Posterior vena cava (tissue), 2 donors: ENCODE results near the gene CCDC85A. TPM values are rescaled to one million over a fixed set of nuclear protein-coding genes. Genes with fewer than 3 reads are reported as not detected.

Source experiments
- DNase-seq: peaks from one replicate; pipeline ENCODE4 v3.0.0-alpha.2; 2020; ENCODE audit warnings: low spot score
- intact Hi-C, 2 donors: fragments of 100-400 bp; cut with DNase I; formaldehyde crosslinking; loops; one replicate each; pipeline versions ENCODE4 v1.14.1 to v1.14.2; 2022 to 2023
- total RNA-seq, 2 donors: library from RNA; stranded (reverse); fragmentation: NEBNext Ultra II Directional; extraction: Animal tissue kit (Norgen Biotek cat#: 25700); gene quantifications; one replicate each; pipeline ENCODE4 v1.2.1, GENCODE V29; 2021
- donor health status: DM: yes; HTN: yes; CAD: no.
- donor health status: DM: yes; HTN: yes; CAD: no.

CCDC85A gene
- total RNA-seq, 2 donors from 2014 or later, result 2.8 to 3.1 TPM

DNA sequence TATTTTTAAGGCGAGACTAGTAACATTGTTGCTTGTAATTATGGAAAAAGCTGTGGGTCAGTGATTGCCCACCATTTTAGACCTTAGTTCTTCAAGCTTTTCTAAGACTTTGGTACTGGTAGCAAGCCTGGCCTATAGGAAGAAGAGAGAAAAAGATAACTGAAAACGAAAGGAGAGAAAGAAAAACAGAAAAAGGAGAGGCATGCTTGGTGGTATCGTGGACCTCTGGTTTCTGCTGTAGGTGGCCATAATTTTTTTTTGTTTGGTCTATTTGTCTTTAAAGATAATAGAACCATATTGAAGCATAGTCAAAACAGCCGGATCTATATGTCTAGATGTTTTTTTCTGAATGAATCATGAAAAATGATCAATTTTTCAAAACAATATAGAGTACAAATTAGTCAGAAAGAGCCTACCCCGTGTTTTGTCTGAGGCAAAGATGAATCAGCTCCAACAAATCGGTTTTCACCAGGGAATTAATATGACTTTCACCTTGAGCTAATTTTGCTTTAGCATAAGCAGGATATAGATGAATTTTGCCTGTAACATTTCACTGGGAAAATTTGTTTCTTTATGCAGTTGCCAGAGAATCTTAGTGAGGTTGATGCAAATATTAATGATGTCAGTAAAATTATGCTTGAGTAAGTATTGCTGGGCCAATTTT lies 45.7 kb downstream of the CCDC85A start:
- DNase-seq, result no peak
- intact Hi-C loops, result no loop called here

DNA sequence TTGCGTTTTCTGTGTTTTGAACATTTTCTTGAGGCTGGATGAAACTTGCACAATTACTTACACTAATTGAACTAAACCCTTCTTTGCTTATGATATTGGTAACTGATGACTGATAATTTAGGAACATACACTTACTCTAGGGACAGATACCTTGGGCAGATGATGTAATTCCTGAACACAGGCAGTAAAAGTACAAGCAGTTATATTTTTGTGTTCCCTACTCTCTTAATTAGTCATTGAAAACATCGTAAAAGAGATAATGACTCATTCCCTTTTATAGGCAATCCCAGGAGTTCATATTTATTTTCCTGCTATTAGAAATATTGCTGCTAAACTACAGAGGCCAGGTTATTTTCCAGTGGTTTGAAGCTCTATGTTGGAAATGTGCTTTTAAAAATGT lies 46.4 kb downstream of the CCDC85A start:
- intact Hi-C loops, result no loop called here
- no peak for DNase-seq

DNA sequence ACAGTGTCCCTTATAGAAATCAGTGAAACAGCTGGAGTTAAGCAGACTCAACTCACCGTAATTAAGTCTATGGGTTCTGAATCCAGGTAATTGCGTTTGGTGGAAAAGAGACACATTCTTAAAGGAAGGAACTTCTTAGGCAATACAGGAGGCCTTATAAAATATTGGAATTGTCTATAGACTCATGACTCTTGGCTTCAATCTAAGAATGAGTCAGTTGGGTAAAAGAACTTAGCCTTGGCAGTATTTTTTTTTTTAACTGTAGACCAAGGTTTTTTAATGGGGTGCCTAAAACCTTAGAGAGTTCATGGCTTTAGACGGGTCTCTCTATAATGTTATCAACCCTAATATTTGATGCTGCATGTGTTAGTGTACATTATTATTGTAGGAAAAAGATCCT lies 47.6 kb downstream of the CCDC85A start:
- intact Hi-C loops, result no loop called here
- DNase-seq, result no peak

DNA sequence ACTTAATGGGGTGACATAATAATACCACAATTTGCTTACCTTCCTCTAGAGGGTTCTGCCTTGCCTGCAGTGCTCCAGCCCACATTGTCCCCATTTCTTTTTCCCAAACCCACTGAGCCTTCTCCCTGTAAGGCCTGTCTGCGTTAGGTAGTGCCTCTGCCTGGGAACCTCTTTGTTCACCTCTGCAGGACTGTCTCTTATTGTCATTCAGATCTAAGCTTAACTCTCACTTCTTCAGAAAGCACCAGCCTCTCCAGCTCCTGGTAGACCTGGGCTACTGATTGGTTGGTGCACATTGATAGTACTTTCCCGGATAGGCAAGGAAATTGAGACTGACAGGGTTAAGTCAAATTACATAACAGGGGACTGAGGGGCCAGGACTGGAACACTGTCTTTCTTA lies 49.1 kb downstream of the CCDC85A start:
- intact Hi-C loops, result no loop called here
- no peak for DNase-seq

DNA sequence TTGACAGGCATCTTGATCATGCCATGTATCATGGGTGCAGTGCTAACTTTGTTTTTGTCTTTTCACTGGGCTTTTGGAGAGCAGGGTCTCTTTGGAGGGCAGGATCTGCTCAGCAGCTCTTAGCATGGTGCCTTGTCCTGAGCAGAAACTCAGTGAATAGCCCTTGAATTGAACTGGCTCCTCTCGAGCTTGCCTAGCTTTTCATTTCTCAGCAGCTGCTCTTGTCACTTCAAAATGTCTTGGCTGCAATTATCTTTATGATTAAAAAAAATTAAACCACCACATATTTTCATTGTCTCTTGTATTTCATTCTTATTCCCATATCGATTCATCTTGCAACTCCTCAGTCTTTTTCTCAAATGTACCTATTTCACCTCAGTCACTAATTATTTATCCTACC lies 50.5 kb downstream of the CCDC85A start:
- DNase-seq, result no peak
- intact Hi-C loops, result no loop called here

DNA sequence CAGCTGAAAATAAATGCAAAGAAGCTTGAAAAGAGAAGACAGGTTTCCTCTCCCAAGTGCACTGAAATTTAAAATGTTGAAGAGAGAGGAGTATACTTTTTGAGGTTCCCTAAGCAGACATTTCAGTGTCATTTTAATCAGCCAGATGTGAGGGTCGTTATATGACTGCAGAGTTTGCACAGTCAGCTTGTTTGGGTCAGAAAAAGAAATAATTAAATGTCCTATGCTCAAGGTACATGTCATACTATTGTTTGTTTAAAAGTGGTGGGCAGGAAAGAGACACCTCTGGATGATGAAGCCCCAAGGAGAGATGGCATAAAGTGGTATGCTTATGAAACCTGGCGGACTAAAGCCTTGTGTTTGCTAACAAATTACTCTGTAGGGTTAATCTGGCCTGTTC lies 55.2 kb downstream of the CCDC85A start:
- no peak for DNase-seq
- intact Hi-C loops, result no loop called here

DNA sequence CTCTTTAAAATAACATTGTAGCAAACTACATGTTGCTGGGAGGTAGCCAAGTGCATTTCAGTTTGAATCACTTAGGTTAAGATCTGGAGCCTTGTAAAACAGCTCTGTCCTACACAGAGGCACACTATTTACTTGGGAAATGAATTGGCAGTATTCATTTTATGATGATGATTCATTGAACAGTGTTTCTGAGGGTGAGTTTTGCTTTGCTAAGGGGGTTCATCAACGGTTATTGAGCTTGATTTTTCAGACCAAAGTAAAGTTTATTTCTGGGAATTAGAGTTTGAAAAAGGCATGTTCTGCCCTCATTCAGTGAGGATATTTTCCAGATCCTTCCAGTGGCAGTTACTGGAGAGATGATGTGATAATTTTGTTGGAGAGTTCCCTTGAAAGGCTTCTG lies 55.6 kb downstream of the CCDC85A start:
- no peak for DNase-seq
- intact Hi-C loops, result no loop called here

DNA sequence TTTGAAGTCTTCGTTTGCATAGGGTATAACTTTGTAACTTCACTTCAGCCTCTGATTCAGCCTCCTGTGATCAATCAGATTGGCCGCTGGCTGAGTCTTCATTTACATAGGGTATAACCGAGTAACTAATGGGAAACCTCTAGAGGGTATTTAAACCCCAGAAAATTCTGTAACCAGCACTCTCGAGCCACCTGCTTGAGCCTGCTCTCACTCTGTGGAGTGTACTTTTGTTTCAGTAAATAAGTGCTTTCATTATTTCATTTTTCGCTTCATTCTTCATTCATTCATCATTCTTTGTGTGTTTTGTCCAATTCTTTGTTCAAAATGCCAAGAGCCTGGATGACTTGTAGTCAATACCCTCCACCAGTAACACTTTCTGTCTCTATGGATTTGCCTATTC lies 56.4 kb downstream of the CCDC85A start:
- intact Hi-C loops, result no loop called here
- no peak for DNase-seq

DNA sequence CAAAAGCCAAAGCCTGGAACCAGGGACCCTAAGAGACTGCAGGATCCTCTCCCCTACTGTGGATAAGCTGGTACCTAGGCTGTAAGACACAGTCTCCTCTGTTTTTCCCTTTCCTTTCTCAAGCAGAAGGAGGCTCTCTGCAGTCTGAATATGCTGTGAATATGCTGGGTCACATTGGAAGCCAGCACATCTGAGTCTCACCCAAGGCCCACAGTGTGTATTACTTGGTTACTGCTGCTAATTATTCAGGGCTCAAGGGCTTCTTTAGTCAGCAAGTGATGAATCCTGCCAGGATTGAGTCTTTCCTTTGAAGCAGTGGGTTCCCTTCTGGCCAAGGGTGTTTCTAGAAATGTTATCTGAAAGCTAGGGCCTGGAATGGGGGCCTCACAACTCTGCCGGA lies 60.7 kb downstream of the CCDC85A start:
- no peak for DNase-seq
- intact Hi-C loops, result no loop called here

DNA sequence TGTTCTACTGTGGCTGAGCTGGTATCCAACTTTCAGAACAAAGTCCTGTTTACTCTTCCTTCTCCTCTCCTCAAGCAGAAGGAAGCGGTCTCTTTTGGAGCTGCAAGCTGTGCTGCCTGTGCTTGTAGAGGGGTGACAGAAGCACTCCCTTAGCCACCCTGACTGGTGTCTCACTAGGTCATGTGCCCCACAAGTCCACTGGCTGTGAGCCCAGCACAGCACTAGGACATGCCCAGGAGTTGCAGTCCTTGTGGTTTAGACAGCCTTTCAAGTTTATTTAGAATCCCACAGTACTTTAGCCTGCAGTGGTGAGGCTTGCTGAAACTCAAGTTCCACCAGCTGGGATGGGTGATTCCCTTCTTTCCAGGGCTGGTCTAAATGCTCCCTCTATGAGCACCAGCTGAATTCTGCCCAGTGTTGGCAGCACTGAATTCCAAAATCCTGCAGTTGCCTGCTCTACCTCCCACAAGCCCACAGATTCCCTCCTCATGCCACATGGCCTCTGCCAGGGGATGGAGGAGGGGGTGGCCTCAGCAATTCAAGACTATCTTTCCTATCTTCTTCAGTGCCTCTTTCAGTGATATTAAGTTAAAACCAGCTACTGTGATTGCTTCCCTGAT lies 61.2 kb downstream of the CCDC85A start:
- no peak for DNase-seq
- intact Hi-C loops, result no loop called here

DNA sequence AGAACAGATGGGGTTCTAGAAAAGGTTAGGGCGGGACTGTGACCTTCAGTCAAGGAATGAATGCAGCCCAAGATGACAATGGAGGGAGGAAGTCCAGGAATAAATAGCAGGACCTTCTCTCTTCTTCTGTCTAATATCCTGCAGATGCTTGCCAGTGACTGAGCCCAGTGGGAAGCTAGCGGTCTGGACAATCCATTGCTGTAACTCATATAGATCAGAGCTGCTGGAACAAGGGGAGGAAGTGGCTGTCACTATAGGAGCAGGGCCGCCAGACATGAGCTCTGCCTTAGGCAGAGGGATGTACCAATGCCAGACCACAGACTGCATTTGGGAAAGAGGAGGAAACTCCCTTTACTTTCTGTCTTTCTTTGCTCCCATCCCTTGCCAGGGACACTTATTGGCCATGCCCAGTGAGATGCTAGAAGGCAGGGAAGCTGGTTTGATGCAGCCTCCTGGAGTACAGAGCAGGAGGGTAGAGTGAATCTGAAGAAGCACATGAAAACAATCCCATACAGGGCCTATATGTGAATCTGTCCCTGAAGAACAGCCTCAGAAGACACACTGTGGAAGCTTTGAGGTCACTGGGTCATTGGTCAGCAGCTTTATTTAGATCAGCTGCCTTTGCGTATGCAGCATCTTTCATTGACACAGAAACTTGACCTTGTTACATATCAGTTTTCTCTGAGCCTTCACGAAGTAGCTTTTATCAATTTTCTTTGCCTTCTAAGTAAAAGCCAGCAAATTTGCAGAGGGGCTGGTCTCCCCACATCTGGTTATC lies 65.4 kb downstream of the CCDC85A start:
- DNase-seq, result no peak
- intact Hi-C loops, result no loop called here

DNA sequence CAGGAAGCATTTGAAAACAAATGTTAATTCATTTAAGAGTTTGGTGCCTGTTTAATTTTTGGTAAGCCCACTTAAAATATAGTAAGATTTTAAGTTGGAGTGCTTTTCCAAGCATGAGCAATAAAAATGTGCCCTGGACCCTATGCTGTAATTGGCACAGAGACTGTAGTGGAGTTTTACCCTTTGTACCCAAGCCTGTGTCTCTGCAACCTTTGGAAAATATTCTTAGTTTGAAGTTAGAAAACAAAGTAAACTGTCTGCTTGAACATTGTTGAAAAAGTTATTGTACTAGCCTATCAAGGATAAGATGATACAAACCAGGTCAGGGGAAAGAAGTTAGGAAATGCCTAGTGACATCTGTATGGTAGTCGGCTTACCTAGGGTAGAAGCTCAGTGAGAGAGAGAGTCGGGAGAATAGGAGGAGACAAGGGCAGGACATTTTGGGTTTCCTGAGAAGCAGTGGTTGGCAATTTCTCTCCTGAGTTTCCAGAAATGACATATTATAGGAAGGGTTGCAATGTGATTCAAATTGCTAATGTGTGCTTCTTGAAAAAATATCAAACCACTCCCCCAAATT lies 66.5 kb downstream of the CCDC85A start:
- DNase-seq, result no peak
- intact Hi-C loops, result no loop called here

DNA sequence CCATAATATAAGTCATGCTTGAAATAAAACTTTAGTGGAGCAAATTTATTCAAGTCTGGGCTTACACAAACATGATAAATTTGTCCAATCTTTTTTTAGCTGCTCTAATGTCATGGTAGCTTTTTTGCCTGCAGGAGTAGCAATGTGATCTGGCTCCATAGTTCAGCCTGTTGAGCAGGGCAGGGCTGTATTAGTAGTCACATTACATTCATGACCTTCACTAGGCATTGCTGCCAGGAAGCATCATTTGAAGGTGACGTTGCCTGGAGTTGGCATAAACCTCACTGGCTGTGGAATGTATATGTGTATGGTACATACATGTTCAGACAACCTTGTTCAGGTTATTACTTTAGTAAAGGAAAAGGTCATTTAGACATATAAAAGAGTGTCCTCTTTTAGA lies 76.6 kb downstream of the CCDC85A start:
- intact Hi-C loops, result no loop called here
- no peak for DNase-seq

DNA sequence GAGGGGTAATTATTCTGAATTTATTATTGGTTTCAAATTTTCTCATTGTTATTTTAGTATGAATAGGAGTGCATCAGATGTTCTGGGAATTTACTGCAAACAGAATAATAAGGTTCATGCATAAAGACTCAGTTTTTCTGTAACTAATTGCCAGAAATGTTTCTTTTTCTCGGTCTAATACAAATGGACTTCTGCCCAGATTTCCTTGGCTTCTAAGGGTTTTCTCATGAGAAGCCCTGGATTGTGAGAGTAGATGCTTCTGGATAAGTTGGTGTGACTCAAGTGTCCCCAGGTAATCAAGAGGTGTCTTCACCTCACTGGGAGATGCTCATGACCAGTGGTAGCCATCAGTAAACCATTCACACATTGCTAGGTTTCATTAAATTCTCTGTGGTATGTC lies 78.5 kb downstream of the CCDC85A start:
- intact Hi-C loops, result no loop called here
- DNase-seq, result no peak

DNA sequence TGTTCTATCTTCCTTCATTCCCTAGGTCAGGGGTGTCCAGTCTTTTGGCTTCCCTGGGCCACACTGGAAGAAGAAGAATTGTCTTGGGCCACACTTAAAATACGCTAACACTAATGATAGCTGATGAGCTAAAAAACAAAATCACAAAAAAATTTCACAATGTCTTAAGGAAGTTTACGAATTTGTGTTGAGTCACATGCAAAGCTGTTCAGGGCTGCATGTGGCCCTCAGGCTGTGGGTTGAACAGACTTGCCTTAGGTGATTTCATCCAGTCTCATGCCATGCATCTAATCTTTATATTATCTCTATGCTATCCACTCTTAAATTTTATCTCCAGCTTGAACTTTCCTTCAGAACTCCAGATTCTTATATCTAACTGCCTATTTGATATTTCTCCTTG lies 80.1 kb downstream of the CCDC85A start:
- intact Hi-C loops, result no loop called here
- DNase-seq, result no peak

DNA sequence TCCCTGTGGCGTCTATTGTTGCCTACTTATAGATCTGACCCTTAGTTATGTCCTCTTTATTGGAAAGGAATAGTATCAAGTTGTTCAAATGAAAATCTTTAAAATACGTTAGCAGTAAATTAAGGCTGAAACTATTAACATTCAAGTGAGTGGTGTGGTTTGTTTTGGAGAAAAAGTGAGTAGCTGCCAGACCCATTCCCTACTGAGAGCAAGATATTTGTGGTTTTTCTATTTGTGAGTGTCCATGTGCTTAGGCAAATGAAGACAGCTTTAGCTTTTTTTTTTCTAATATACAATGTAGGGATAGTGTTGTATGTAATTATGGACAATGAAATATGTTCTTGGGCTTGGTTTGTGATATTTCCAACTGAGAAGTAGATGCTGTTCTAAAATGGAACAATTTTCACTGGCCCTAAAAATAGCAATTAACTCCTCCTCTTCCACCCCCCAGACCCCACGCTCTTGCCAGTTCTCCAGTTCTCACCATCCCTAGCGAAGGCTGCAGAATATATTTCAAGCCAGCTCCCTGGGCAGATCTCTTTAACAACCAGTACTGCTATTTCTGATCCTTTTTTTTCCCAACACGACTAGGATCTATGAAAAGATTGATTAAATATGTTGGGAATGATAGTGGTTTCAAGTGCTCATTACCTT lies 83.1 kb downstream of the CCDC85A start:
- DNase-seq, result no peak
- intact Hi-C loops, result no loop called here

DNA sequence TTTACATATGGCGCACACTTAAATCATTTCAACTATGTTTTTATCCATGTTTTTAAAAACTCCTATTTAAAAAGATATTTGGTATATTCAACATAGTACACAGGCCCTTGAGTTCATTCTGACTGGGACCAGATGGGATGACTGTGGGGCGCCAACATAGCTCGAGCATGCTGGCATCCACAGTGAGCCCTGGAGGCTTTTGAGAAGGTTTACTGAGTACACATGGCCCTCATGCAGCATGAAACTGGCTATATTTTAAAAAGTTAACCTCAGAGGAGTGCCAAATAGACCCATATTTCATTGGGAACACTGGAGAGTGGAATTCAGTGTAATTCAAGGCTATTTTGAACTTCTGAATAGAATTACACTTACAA lies 83.6 kb downstream of the CCDC85A start:
- intact Hi-C loops, result no loop called here

DNA sequence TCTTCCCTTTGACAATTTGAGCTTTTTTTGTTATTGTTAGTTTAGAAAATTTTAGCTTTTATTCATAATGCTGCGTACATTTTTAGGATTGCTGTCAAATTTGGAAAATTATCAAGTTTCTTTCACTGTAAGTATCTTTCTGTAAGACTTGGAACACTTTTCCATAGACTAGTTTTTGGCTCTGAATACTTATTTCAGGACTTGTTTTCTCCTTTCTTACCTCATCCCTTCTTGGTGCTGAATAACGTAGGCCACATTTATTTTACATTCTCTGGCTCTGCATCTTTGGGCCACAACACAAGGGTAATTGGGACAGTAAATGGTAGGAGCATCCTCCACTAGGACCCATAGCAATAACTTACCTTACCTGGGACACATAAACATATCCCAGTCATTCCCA lies 85.1 kb downstream of the CCDC85A start:
- DNase-seq, result no peak
- intact Hi-C loops, result no loop called here

More for the DNA sequence above, 83.6 kb downstream of the CCDC85A start:
- DNase-seq, result no peak

DNA sequence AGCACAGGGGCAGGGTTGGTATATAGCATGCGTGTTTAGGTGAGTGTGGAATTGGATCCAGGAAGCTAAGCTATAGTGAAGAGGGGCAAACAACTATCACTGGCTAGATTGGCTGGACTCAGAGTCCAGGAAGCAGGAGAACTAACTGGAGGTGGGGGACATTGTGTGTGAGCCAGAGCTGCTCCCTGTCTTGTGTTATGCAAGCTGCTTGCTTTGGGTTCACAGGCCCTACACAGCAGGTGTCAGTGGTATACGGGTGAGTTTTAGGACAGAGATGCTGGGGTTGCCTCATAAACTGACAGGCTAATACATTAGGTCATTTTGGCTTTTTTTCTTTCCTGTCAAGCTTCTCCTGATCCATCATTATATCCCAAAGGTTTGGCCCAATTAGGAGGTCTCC lies 87.5 kb downstream of the CCDC85A start:
- intact Hi-C loops, result no loop called here
- no peak for DNase-seq

DNA sequence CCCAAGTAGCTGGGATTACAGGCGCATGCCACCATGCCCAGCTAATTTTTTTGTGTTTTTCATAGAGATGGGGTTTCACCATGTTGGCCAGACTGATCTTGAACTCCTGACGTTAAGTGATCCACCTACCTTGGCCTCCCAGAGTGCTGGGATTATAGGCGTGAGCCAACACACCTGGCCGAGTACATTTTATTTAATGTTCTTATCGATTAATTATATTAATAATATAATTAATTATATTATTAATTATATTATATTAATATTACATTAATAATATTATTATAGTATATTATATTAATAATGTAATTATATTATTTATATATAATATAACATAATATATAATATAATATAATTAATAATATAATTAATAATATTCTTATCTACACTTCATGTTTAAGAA lies 101.4 kb downstream of the CCDC85A start:
- no peak for DNase-seq
- intact Hi-C loops, result no loop called here
